GM12892 (cell line): ENCODE data around the gene RNFT2.
"Not testable (repeated sequence)": the region's sequence is repeated elsewhere in the genome, so short reads cannot be mapped to it uniquely, and the experiment has no call there.

Source experiments
- POLR2A ChIP-seq: IDR thresholded peaks from 2 replicates; pipeline ENCODE4 v1.6.1; 2011; ENCODE audit warnings: low read depth, low read length, control low read depth
- TAF1 ChIP-seq: IDR thresholded peaks from 2 replicates; pipeline ENCODE4 v1.6.1; 2011; ENCODE audit warnings: low read depth, mild to moderate bottlenecking, control low read depth, low read length, borderline replicate concordance

GRCh38 chr12:116754783-116755182 is 16.7 kb downstream of the RNFT2 start:
- TF ChIP-seq POLR2A, TAF1: not testable (repeated sequence)
